Epithelial cell of proximal tubule (primary cell): ENCODE data around the gene SMIM15. TPM values are rescaled to one million over a fixed set of nuclear protein-coding genes. Genes with fewer than 3 reads are reported as not detected.
A peak's percentile ranks its signal among the peaks of the same experiment; 100 is the strongest.

Experiments used
- DNase-seq: peaks from one replicate; pipeline ENCODE4 v3.0.0-alpha.2; 2011; ENCODE audit warnings: low read depth
- H3K4me3 ChIP-seq: 2 replicates; pipeline ENCODE4 v1.5.1; 2011; ENCODE audit warnings: low read depth, mild to moderate bottlenecking, low read length
- total RNA-seq: library from RNA; depleted of rRNA; stranded (reverse); fragments of >200 nt; gene quantifications from 2 replicates; pipeline ENCODE4 v1.2.3, GENCODE V29; 2015
- TF ChIP-seq, protein P1 (sequence below): conservative IDR thresholded peaks from 2 replicates; pipeline ENCODE4 v1.5.1; 2012; ENCODE audit warnings: low read depth, mild to moderate bottlenecking, low read length

Gene SMIM15
- total RNA-seq, 1 donor from 2014 or later: 70.5 TPM

DNA sequence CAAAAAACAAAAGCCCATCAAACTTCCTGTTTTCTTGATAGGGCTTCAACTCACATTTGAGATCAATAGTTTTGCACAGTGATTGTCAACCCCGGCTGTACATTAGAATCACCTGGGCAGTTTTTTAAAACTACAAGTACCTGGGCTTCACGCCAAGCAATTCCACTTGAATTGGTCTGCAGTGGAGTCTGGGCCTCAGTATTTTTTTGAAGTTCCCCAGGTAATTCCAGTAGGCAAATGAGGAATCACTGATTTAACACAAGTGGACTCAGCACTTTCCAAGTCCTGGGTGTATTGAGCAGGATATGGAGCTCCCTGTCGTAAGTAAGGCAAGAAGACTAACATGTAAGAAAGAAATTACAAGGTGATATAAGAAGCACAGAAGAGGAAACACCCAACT, 14.8 kb upstream of the SMIM15 start:
- TF ChIP-seq, protein P1, sequence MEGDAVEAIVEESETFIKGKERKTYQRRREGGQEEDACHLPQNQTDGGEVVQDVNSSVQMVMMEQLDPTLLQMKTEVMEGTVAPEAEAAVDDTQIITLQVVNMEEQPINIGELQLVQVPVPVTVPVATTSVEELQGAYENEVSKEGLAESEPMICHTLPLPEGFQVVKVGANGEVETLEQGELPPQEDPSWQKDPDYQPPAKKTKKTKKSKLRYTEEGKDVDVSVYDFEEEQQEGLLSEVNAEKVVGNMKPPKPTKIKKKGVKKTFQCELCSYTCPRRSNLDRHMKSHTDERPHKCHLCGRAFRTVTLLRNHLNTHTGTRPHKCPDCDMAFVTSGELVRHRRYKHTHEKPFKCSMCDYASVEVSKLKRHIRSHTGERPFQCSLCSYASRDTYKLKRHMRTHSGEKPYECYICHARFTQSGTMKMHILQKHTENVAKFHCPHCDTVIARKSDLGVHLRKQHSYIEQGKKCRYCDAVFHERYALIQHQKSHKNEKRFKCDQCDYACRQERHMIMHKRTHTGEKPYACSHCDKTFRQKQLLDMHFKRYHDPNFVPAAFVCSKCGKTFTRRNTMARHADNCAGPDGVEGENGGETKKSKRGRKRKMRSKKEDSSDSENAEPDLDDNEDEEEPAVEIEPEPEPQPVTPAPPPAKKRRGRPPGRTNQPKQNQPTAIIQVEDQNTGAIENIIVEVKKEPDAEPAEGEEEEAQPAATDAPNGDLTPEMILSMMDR: no peak
- DNase-seq: no peak
- H3K4me3 ChIP-seq: no peak overlapping the region

GRCh38 chr5:61176631-61177030, 14.4 kb upstream of the SMIM15 start:
- TF ChIP-seq, protein P1: no peak
- no peak for DNase-seq
- H3K4me3 ChIP-seq: no peak overlapping the region

GRCh38 chr5:61171479-61171878, 9.2 kb upstream of the SMIM15 start:
- TF ChIP-seq, protein P1: no peak
- DNase-seq: no peak
- no peak overlapping the region for H3K4me3 ChIP-seq

DNA sequence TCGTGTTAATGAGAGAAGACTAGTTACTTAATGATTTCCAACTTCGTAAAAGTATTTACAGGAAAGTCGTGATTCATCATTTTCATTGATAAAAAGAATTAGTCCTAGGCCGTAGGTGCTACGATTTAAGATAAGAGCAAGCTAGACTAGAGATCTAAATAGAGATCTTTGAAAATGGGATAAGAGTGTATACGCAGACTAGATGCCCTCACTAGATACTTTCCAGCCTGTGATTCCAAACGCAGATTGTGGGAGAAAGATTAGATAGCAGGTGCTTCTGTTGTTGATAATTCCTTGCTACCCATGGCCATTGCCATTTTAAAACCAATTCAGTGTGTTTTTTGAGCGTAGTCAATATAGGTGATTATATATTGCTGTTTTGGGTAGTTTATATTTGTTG, 6.7 kb upstream of the SMIM15 start:
- no peak for DNase-seq
- TF ChIP-seq, protein P1: no peak
- no peak overlapping the region for H3K4me3 ChIP-seq

- DNase-seq: no peak
- TF ChIP-seq, protein P1: peak; percentile 72
These were observed 5.1 kb upstream of the SMIM15 start for GRCh38 chr5:61167382-61167781.

DNA sequence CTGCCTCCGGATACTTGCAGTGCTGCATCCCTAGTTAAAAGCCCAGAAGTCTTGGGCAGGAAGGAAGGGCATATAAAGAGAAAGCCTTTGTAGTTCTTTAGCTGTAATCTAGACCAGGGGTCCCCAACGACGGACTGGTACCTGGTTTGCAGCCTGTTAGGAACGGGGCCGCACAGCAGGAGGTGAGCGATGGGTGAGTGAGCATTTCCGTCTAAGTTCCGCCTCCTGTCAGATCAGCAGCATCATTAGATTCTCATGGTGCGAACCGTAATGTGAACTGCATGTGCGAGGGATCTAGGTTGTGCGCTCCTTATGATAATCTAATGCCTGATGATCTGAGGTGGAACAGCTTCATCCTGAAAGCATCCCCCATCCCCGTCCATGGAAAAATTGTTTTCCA, 1.6 kb upstream of the SMIM15 start:
- TF ChIP-seq, protein P1: no peak
- peak overlapping the region; percentile 93 for H3K4me3 ChIP-seq
- no peak for DNase-seq

More at GRCh38 chr5:61167382-61167781, 5.1 kb upstream of the SMIM15 start:
- no peak overlapping the region for H3K4me3 ChIP-seq

DNA sequence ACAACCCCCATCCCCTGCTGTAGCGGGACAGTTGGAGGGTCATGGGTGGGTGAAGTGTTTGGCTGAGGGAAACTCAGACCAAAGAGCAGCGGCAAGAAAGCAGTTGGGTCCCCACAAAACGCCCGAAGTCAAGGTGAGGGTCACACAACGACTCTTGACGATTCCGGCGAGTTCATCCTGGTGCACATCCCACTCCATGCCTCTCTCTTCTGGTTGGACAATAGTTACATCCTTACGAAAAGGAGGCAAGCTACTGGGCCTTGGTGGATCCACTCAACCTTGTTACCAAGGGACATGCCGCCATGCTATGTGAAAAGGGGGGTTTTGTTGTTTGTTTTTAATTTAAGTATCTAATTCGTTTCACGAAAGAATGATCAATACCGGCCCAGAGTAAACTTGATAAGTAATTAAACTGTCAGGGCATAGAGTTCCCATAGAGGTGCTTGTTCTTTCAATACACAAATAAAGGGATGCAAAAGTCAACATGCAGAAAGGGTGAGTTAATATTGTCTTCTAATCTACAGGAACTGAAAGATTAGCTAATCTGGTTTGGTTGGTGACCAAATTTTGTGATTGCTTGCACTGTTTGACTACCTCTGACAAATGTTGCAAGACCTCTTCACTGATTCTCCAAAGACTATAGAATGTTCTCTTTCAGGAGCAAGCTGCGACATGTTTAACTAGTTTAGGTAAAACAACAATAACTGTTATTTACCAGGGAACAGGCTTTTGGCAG, 732 bp upstream of the SMIM15 start:
- TF ChIP-seq, protein P1: no peak
- DNase-seq: no peak
- H3K4me3 ChIP-seq: peak overlapping the region; percentile 93
